ENCODE data around the gene ARNT2.

The ARNT2 gene

GRCh38 chr15:80559320-80559693 lies 155.1 kb downstream of the ARNT2 start:
- DNase-seq, result no peak

- DNase-seq, result no peak
Measured at GRCh38 chr15:80559761-80560160, 155.6 kb downstream of the ARNT2 start.

- no peak for DNase-seq
Measured at GRCh38 chr15:80560601-80561400, 156.6 kb downstream of the ARNT2 start.

GRCh38 chr15:80561500-80561899 lies 157.3 kb downstream of the ARNT2 start:
- no peak for DNase-seq

DNA sequence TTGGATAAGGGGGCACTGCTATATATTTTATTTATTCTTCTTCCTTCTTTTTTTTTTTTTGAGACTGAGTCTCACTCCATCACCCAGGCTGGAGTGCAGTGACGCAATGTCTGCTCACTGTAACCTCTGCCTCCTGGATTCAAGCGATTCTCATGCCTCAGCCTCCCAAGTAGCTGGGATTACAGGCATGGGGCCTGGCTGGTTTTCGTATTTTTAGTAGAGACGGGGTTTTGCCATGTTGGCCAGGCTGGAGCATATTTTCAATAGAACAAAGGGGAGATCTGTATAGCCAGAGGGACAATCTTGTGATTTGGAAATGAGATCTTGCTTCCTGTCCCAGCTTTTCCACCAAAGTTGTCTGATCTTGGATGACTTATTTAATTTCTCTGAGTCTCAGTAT lies 157.9 kb downstream of the ARNT2 start:
- no peak for DNase-seq

DNA sequence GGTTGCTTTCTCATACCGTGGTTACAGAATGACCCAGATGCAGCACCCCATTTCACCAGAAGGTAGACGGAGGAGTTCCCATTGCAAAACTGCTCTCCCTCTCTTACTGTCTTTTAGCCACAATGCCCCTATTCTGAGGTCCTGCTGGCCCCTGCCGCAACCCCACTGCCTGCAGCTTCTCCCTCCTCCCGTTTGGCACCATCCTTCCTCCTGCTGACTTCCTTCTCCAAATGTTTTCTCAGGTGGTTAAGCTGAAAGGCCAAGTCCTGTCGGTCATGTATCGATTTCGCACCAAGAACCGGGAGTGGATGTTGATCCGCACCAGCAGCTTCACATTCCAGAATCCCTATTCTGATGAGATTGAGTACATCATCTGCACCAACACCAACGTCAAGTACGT lies 158.7 kb downstream of the ARNT2 start:
- no peak for DNase-seq

DNA sequence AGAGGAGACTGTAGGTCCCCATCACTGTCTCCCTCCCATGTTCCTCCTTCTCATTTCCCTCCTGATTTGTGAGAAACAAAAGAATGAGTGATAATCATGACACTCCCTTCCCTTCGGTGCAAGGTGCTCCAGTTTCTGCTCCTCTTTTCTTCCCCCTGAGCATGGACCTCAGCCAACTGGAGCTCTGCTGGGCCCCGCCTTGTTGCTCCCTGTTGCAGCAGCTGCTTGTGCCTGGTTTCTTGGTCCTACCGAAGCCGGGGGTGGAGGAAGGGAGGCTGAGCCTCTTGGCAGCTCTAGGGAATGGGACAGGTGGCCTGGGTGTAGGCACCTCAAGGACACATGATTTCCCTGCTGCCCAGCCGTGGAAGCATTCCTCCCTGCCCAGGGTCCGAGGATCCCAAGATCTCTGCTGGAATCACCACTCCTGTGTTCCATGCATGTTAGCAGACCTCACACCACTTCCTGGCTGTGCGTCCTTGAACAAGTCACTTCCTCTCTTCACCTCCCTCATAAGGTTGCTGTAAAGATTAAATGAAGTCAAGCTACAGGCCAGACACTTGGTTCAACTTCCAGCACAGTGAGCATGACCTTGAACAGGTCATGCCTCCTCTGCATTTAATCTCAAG lies 159.3 kb downstream of the ARNT2 start:
- no peak for DNase-seq

- no peak for DNase-seq
Measured at GRCh38 chr15:80564056-80564455, 159.9 kb downstream of the ARNT2 start.

DNA sequence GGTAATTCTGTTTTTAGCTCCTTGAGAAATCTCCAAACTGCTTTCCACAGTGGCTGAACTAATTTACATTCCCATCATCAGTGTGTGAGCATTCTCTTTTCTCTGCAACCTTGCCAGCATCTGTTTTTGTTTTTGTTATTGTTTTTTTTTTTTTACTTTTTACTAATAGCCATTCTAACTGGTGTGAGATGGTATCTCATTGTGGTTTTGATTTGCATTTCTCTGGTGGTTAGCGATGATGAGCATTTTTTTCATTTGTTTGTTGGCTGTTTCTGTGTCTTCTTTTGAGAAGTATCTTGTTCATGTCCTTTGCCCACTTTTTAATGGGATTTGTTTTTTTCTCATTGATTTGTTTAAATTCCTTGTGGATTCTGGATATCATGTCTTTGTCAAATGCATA lies 161.2 kb downstream of the ARNT2 start:
- no peak for DNase-seq

DNA sequence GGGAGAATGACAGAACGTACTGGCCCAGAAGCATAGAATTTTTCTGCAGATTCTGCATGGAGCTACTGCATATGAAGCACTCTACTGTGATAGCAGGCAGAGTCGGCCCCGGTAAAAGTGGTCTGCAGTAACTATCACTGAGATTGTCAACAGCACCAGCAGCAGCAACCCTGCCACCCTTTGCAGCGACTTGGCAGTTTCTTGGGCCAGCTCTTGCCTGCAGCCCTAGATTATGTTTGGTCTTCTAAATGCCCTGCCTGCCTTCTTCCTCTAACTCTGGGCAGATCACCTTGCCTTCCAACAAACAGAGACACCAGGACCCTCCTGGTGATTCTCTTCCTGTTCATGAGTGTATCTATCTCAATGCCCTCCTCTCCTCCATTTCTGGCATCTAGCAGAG lies 161.8 kb downstream of the ARNT2 start:
- no peak for DNase-seq

- DNase-seq, result peak; percentile 43 to 58
Measured at GRCh38 chr15:80567721-80568157, 163.6 kb downstream of the ARNT2 start.

DNA sequence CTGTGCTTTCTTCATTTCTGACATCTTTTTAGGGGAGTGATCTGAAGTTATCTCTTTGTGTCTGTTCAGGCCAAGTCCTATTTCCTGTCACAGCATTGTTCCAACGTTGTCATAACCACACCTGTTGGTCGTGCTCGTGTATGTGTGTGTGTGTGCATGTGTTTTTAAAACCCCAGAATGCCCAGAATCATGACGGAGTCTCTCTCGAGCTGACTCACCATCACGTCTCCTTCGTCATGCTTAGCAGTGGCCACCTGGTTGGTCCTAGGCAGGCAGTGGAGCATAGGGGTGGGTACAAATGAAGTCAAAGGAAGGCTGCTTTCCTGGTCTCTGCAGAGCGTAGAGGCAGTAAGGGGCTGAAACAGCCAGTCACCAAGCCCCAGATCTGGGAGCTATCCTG lies 164.1 kb downstream of the ARNT2 start:
- no peak for DNase-seq

- DNase-seq, result no peak
Measured at GRCh38 chr15:80568876-80569605, 164.9 kb downstream of the ARNT2 start.

- DNase-seq, result no peak
Measured at GRCh38 chr15:80569656-80570055, 165.5 kb downstream of the ARNT2 start.

GRCh38 chr15:80570553-80570952 lies 166.4 kb downstream of the ARNT2 start:
- DNase-seq, result no peak

DNA sequence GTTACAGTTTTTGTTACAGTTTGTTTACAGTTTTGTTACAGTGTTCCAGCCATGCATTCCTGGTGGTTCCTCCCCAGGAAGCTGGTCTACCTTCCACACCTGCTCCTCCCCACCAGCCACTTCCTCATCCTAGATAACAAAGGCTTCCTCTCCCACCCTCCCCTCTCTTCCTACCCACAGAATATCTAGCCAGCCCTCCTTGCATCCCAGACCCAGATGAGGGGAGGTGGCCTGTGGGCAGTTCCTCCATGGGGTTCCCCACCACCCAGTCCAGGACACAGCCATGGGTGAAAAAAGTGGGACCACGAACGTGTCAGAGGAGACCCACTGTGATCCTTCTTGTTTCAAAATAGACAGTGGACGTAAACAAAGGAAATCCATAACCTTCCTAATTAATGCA lies 168.2 kb downstream of the ARNT2 start:
- no peak for DNase-seq

GRCh38 chr15:80573606-80574005 lies 169.4 kb downstream of the ARNT2 start:
- no peak for DNase-seq

GRCh38 chr15:80574590-80574989 lies 170.4 kb downstream of the ARNT2 start:
- no peak for DNase-seq

GRCh38 chr15:80576519-80577090 lies 172.4 kb downstream of the ARNT2 start:
- no peak for DNase-seq

DNA sequence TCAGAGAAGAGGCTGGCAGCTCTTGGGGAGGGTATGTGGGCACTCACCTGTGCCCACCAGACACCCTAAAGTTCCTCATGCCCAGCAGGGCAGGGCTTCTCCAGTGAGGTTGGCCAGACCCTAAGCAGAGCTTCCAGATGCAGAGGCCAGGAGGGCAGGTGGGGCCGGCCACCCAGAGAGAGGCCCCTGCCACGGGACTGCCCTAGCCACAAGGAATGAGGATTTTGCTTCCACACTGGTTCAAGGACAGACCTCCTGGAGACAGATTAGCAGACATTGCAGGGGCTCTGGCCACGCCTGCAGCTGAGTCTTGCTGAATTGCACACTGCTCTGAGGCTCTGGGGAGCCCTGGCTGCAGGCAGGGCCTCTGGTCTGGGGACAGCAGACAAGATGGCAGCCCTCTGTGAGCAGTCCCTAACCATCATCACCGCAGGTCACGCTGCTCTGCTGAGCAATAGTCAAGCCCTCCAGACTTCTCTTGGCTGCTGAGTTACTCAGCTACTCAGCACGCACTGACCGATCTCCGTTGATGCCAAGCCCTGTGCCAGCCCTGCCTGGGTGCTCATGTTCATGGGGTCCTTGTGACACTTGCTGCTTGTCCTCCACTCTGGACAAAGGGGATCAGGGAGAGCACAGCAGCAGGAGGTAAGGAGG lies 173.5 kb downstream of the ARNT2 start:
- DNase-seq, result no peak

DNA sequence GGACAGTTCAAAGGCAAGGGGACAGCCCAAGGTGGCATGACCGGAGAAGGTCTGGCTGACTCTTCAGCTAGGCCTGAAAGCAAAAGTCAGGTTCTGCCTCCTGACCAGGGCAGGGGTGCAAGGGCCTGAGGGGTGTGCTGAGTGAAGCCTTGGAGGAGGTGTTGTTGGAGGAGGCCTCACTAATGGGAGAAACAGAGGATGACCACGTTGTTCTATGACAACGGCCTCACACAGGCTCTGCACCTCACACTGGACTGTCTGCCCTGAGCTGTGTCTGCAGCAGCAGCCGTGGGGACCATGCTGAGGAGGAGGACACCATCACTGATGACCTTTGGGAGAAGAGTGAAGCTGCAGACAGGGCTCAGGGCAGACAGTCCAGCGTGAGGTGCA lies 174.0 kb downstream of the ARNT2 start:
- no peak for DNase-seq

DNA sequence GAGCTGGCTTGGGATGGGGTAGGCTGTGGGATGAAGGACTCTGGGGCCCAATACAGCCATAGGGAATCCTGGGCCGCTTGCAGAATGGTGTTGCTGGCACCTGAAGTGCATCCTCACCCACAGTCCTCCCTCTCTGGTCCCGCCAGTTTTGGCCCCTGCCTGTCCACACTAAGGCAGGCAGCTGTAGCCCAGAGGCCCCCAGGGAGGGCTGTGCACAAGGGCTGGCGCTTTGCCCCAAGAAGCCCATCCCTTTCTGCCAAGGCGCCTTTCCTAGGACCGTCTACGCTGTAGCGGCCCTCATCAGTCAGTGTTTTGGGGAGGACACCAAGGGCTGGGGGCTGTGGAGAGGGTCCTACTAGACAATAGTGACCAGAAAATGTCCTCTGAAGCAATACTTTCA lies 174.7 kb downstream of the ARNT2 start:
- no peak for DNase-seq

DNA sequence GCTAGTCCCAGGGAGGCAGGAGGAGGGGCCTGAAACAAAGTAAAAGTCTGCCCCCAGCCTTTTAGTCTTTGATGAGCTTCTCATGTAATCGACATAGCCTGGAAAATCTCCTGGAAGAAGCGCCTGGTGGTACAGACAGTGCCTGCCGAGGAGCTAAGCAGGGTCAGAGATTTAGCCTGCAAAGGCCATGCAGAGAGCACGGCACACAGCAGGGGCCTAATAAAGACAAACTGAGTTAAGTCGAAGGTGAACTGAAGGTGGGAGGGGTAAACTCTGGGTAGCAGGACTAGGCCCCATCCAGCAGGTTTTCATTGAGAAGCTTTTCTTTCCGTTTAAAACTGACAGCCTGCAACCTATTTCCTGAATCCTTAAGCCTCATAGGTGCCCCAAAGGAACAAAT lies 175.4 kb downstream of the ARNT2 start:
- DNase-seq, result no peak
